ENCODE results near the gene HSD11B1L.

GRCh38 chr19:5671600-5671999 lies 9.2 kb upstream of the HSD11B1L start:
- TF ChIP-seq CTCF (tag by site-specific recombination; IDR thresholded peaks at IDR 0.05) (no peak), ZNF416 (tag by site-specific recombination; IDR thresholded peaks at IDR 0.05) (no peak), PBX3 (CRISPR knock-in tag; IDR thresholded peaks at IDR 0.05) (no peak), ZNF175 (tag by site-specific recombination; IDR thresholded peaks at IDR 0.05) (no peak), ZNF157 (tag by site-specific recombination; IDR thresholded peaks at IDR 0.05) (no peak), ZNF571 (tag by site-specific recombination; IDR thresholded peaks at IDR 0.05) (no peak), ZNF266 (tag by site-specific recombination; IDR thresholded peaks at IDR 0.05; ENCODE audit: low read depth) (no peak), ZNF324 (tag by site-specific recombination; IDR thresholded peaks at IDR 0.05) (no peak), SP2 (tag by site-specific recombination; IDR thresholded peaks at IDR 0.05) (no peak), PRDM4 (tag by site-specific recombination; IDR thresholded peaks at IDR 0.05) (no peak), GLIS1 (tag by site-specific recombination; IDR thresholded peaks at IDR 0.05) (no peak), ZNF121 (tag by site-specific recombination; IDR thresholded peaks at IDR 0.05) (no peak), ZNF510 (tag by site-specific recombination; IDR thresholded peaks at IDR 0.05; ENCODE audit: insufficient replicate concordance) (no peak)
